GM12801 (cell line): ENCODE results near the gene SKIL.
A peak's percentile ranks its signal among the peaks of the same experiment; 100 is the strongest.

Experiments used
- TF ChIP-seq, protein P1 (sequence below): IDR thresholded peaks from one replicate; pipeline ENCODE4 v1.5.1; 2011; ENCODE audit warnings: control low read depth; ENCODE audit not compliant: insufficient read length; ENCODE audit errors: extremely low read depth

Gene SKIL

DNA sequence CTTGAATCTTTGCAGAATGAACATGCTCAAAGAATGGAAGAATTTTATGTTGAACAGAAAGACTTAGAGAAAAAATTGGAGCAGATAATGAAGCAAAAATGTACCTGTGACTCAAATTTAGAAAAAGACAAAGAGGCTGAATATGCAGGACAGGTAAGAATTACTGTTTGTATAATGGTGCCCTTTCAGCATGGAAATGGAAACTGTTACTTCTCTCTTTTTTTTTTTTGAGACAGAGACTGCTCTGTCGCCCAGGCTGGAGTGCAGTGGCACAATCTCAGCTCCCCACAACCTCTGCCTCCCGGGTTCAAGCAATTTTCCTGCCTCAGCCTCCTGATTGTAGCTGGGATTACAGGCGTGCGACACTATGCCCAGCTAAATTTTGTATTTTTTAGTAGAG, 33.6 kb downstream of the SKIL start:
- TF ChIP-seq, protein P1, sequence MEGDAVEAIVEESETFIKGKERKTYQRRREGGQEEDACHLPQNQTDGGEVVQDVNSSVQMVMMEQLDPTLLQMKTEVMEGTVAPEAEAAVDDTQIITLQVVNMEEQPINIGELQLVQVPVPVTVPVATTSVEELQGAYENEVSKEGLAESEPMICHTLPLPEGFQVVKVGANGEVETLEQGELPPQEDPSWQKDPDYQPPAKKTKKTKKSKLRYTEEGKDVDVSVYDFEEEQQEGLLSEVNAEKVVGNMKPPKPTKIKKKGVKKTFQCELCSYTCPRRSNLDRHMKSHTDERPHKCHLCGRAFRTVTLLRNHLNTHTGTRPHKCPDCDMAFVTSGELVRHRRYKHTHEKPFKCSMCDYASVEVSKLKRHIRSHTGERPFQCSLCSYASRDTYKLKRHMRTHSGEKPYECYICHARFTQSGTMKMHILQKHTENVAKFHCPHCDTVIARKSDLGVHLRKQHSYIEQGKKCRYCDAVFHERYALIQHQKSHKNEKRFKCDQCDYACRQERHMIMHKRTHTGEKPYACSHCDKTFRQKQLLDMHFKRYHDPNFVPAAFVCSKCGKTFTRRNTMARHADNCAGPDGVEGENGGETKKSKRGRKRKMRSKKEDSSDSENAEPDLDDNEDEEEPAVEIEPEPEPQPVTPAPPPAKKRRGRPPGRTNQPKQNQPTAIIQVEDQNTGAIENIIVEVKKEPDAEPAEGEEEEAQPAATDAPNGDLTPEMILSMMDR = no peak

- TF ChIP-seq, protein P1 = no peak
Observed at GRCh38 chr3:170397685-170398084, 40.2 kb downstream of the SKIL start.

- TF ChIP-seq, protein P1 = no peak
Observed at GRCh38 chr3:170405101-170405500, 47.6 kb downstream of the SKIL start.

GRCh38 chr3:170410428-170411029, 53.0 kb downstream of the SKIL start:
- TF ChIP-seq, protein P1 = no peak

GRCh38 chr3:170413291-170413690, 55.8 kb downstream of the SKIL start:
- TF ChIP-seq, protein P1 = no peak

GRCh38 chr3:170414202-170414663, 56.7 kb downstream of the SKIL start:
- TF ChIP-seq, protein P1 = peak; percentile 99

GRCh38 chr3:170417090-170417489, 59.6 kb downstream of the SKIL start:
- TF ChIP-seq, protein P1 = no peak
